SW 1271 (cell line): Measurements from ENCODE around the gene LANCL2.
"Not testable (repeated sequence)": the region's sequence is repeated elsewhere in the genome, so short reads cannot be mapped to it uniquely, and the experiment has no call there.

Experiments used
- DNase-seq, 2 experiments: peaks; one replicate each; lab custom pipeline; 2025; lab: John Stamatoyannopoulos, UW

The LANCL2 gene

DNA sequence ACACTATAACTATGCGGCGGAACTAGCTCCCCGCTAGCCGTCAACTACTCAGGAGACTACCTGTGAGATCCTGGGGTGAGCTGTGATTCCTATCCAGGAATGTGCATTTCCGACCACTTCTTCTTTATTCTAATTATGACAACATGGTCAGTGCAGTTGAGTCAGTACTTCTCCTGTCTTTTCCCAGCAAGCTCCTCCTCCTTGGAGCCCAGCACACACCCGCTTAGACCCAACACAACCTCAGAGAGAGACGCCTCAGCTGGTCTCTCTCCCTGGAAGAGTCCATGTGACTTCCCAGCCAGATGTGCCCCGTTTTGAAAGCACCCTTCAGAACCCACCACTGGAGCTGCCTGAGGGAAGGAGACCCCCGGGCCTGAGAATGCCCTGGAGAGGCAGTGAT lies 106.5 kb downstream of the LANCL2 start:
- DNase-seq = not testable (repeated sequence)

DNA sequence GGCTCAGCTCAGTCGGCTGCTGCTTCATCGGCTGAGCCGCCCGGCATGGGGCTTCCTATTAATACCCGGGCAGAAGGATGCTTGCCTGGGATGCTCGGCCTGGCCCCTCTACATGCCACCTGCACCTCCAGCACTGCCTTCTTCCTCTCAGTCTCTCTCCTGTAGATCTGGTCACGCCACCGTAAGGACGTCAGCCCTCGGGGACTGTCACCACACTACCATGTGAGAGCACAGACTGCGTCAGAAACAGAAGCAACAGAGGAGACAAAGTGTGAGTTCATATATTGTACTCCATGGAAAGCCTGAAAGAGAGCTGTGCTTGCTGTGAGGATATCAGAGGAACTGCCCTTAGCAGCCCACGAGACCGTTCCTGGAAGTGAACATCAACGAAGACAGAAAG lies 107.3 kb downstream of the LANCL2 start:
- not testable (repeated sequence) for DNase-seq

DNA sequence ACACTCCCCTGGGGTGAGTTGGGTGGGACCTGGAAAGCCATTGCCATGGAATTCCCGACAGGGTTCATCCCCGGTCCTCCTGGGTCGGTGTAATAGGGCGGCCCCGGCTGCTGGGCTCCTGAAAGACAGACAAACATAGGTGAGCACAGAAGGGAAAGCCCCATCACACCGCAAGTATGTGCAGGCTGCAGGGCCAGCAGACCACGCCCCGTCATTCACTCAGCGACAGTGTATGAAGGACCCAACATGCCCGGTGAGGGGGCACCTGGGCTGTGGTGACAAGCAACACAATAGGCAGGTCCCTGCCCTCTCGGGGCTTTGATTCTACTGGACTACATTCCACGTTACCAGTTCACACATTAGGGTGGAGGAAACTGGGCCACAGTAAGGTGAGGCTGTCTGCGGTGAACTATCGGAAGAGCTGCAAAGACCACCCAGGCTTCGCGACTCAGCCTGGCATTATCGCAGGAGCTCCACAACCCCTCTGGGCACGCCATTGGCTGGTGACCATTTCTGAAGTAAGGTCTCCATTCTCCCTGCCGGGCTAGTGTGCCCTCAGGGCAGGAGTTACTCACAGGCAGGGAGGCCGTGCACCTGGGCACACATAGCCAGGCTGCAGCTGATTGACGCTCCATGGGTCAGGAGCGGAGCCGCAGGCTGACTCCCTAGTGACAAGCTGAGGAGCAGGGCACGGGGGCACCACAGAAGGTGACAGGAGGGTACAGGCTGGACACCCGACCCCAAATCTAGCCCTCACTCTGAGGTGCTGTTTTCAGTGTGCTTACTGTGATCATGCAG lies 108.0 kb downstream of the LANCL2 start:
- no peak for DNase-seq

DNA sequence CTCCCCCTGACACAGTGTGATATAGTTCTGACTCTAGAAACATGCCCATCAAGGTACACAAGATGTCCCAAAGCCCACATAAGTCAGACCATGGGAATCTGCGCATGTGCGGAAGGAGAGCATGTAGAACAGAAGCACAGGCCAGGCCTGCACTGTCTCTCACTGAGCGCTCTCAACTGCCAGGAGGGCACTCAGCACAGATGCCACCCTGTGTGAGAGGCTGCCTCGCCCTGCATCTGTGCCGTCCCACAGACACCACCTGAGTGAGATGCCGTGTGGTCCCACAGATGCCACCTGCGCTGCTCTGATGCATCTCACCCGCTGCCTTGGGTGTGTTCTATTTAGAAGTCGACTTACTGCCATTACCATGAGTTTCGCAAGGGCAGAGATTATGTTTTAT lies 108.8 kb downstream of the LANCL2 start:
- DNase-seq = no peak

DNA sequence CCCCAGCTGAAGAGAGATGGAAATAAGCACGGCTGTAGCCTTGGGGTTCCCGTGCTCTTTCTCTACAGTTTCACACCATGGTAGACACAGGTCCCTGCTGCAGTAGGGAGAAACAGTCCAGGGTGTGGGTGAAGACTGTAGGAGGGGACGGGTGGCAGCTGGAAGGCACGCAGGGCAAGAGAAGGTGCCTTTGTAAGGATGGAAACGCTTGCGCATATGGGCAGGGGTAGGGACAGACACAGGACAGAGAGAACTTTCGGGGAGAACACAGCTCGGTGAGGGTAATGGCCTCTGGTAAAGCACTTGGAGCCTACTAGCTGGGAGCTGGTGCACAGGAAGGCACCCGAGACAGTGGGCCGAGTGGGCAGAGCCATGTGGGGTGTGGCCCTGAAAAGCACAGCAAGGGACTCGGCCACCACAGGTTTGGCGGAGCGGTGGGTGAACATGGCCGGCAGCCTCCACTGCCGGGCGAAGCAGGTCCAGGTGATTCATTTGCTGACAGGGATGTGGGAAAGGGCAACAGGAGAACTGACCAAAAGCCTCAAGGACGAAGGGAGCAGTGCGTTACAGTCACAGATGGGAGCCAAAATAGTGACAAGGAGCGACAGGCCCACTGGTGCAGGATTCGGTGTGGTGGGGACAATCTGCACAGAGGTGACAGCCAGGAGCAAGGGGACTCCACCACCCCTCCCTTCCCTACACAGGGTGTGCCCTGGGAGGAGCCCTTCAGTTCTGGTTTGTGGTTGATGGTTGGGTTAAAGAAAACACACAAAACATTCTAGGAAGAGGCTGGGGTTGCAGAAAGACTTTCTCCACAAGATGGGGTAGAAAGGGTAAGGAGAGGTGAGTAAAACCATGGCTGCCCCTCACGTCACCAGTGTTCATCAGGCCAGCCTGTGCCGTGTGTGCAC lies 110.1 kb downstream of the LANCL2 start:
- DNase-seq = no peak

DNA sequence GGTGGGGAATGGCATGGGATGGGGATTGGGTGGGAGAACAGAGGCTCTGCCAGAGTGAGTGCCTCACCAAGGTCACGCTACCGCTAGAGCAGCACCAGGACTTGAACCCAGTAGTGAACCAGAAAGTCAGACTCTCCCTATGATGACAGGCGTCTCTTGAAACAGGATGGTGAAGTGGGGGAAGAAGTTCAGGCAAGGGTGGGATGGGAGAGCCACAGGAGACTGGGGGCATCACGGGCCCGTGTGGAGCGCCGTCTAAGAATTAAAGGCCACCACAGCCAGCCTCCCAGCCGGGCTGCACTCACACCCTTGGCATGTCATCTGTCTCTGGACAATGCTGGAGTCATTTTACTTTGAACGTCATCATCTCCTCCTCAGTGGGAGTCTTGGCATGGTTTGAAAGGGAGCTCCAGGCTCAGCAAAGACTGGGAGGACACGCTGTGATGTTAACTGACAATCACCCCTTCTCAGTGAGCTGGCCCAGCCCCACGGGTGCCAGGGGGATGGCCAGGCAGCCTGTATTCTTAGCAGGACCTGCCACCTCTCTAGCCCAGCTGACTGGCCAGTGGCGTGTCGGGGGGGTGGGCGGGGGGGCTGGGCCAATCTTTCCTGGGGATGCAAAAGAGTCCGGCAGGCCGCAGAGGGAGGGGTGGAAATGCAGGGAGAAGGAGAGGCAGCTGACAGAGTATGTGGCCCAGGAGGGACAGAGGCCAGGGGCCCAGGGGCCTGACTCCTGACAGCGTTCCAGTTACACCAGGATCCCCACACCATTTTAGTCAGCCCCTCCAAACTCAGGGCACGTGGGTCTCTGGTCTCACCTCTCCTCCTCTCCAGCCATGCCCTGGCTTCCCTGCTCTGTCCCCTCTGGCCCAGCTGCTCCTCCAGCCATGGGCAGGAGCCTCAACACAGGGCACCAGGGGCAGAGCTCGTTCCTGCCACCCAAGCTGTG lies 111.0 kb downstream of the LANCL2 start:
- DNase-seq = no peak

DNA sequence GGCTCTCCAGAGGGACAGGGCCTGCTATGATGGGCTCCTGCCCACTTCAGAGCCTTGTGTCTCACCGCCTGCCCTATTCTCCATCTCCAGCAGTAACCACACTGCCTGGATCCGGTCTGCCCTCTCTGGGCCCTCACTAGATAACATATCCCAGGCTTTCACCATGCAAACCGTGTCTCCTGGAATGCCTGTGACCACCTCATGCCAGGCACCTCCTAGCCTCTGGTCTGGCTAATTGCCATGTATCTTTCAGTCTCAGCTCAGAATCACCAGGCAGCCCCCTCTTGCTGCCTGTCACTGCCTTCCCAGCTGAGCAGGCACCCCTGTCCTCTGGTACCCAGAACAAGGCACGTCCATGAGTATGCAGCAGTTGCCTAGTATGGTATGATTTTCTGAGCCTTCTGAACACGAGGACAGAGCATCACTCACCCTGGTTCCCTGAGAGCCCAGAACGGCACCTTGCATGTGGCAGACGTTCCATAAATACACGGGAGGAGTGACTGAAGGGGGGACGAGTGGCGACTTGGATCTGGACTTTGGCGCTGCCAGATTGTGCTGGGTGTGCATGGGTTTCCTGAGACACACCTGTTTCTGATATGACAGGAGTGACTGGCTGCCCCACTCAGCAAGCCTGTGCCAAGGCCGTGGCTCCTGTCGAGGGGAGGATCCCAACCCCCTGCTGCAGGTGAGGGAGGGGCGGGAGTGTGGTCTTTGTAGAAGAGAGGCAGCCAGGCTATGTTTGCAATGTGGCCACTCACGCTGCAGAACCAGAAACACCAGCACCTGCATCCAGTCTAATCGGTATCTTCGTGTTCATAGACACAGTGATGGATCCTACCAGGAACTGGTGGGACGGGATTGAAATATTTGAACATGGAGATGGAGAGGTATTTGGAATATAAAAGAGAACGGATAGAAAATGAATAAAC lies 112.0 kb downstream of the LANCL2 start:
- DNase-seq = no peak

DNA sequence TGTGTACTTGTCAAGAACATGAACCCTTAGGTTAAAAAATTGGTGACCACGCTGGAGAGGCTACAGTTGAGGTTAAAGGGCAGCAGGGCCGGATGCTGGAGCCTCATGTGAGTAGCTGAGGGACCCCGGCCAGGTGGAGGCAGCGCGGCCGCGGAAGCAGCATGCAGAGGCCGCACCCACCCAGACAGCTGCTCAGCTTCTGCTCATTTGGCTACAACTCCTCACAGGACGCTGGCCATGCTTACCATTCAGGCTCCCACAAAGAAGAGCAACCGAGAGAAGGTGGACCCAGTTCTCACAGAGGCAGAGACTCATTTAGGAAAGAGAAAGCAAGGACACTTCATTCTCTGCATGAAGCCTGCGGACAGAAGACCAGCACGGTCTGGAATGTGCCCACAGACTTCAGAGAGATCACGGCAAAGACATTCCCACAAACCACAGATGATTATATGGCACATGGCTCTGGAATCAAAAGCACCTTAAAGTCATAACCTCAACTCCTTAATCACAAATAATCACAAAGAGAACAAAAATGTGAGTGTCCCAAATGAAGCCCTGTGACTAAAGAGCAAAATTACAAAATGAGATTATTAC lies 112.7 kb downstream of the LANCL2 start:
- no peak for DNase-seq

DNA sequence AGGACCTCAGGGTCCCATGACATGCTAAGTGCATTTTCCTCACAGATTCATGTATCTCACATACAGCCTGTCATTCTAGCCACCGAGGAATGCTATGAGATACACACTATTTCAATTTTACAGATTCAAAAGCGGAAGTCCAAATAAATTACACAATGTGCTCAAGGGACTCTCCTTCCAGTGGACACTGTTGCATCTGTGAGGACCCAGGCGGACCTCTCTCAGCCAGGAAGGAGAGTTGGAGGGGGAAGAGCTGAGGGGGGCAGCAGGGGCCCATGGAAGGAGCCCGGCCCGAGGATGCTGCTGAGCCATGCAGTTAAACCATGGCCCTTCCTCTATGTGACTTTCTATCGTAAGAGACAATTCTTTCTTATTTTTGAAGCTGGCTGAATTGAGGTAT lies 113.6 kb downstream of the LANCL2 start:
- no peak for DNase-seq

DNA sequence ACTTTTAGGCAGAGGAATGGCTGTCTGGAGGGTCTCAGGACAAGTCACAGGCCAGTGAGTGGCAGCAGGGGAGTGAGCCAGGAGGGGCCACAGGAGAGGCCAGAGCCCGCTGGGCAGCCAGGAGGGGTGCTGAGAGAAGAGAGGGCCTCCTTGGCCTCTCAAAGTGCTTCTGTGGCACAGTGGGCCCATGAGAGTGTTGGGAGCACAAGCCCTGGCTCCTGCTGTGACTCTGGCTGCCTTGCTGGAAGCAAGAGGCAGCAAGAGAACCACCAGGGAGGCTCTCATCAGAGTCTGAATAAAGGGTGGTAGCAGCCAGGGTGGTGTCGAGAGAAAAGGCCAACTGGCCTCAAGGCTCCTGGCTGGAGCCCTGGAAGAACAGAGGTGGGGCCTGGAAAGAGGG lies 116.0 kb downstream of the LANCL2 start:
- no peak for DNase-seq

DNA sequence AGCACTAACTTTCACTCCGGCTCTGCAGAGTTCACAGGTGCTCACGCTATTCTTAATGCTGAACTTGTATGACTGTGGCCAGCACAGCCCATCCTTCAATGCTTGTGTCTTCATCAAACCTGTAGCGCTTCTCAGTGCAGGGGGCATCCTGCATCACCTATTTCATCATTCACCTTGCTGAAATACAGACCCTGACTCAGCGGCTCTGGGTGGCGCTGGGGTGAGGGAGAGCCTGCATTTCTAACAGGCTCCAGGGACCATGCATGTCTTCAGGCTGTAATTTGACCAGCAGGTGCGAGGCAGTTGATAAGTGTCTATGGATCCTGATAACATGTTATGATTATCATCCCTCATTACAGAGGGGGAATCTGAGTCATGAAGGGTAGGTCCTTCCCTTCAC lies 117.9 kb downstream of the LANCL2 start:
- no peak for DNase-seq
